ENCODE data around the gene KCTD17. TPM values are rescaled to one million over a fixed set of nuclear protein-coding genes. Genes with fewer than 3 reads are reported as not detected.

Gene KCTD17
- total RNA-seq, 6 experiments from 2014 or later, result 39.8 to 46.4 (median 43.3) TPM

GRCh38 chr22:37017356-37017755, 34.2 kb upstream of the KCTD17 start:
- no peaks in the 10 kb centered on the region; the same call in 1 of the 2 replicates for H3K27me3 Mint-ChIP-seq (ENCODE audit: insufficient read depth)
- no peak overlapping the region for H3K27ac Mint-ChIP-seq
- no peak for TF ChIP-seq CTCF (IDR thresholded peaks at IDR 0.05)
- H3K4me3 Mint-ChIP-seq, result no peak overlapping the region
- DNase-seq, result no peak
- H3K4me1 Mint-ChIP-seq (ENCODE audit: low read depth), result peaks cover 11% of the 10 kb centered on the region
- no peaks in the 10 kb centered on the region for H3K9me3 Mint-ChIP-seq
- H3K36me3 Mint-ChIP-seq (ENCODE audit: low read depth), result no peaks in the 10 kb centered on the region

- Mint-ChIP-seq H3K27me3 (ENCODE audit: insufficient read depth) (no peaks in the 10 kb centered on the region; the same call in 1 of the 2 replicates), H3K36me3 (ENCODE audit: low read depth) (no peaks in the 10 kb centered on the region), H3K4me1 (ENCODE audit: low read depth) (peaks cover 11% of the 10 kb centered on the region), H3K9me3 (no peaks in the 10 kb centered on the region), H3K4me3 (peak overlapping the region; percentile 90), H3K27ac (peak overlapping the region; percentile 42; the same call in 1 of the 2 replicates)
- no peak for DNase-seq
- no peak for TF ChIP-seq CTCF (IDR thresholded peaks at IDR 0.05)
Measured at GRCh38 chr22:37018086-37018814, 33.3 kb upstream of the KCTD17 start.

GRCh38 chr22:37018815-37019308, 32.7 kb upstream of the KCTD17 start:
- H3K27me3 Mint-ChIP-seq (ENCODE audit: insufficient read depth), result no peaks in the 10 kb centered on the region; the same call in 1 of the 2 replicates
- H3K27ac Mint-ChIP-seq, result peak overlapping the region; percentile 42; the same call in 1 of the 2 replicates
- peaks cover 11% of the 10 kb centered on the region for H3K4me1 Mint-ChIP-seq (ENCODE audit: low read depth)
- peak overlapping the region; percentile 90 for H3K4me3 Mint-ChIP-seq
- H3K9me3 Mint-ChIP-seq, result no peaks in the 10 kb centered on the region
- TF ChIP-seq CTCF (IDR thresholded peaks at IDR 0.05), result no peak
- H3K36me3 Mint-ChIP-seq (ENCODE audit: low read depth), result no peaks in the 10 kb centered on the region
- peak; percentile 8 for DNase-seq

GRCh38 chr22:37019309-37020191, 32.0 kb upstream of the KCTD17 start, which contains the start of the genes MPST and TST:
MPST (plus strand) TSS chr22:37019742; CDS start chr22:37019837, 95 bp downstream.
TST (minus strand) TSS chr22:37019447; CDS start chr22:37018732, 715 bp downstream.
- Mint-ChIP-seq H3K27ac (peak within 1 kb of the TSS; percentile 79), H3K9me3 (no peaks in the 10 kb centered on the region), H3K4me1 (ENCODE audit: low read depth) (peaks cover 11% of the 10 kb centered on the region), H3K4me3 (peak within 1 kb of the TSS; percentile 93), H3K36me3 (ENCODE audit: low read depth) (no peaks in the 10 kb centered on the region), H3K27me3 (ENCODE audit: insufficient read depth) (no peaks in the 10 kb centered on the region; the same call in 1 of the 2 replicates)
- peak; percentile 11; the same call in 1 of the 2 replicates for TF ChIP-seq CTCF (IDR thresholded peaks at IDR 0.05)
- DNase-seq, result peak; percentile 27

GRCh38 chr22:37020192-37020479, 31.4 kb upstream of the KCTD17 start:
- peaks cover 11% of the 10 kb centered on the region for H3K4me1 Mint-ChIP-seq (ENCODE audit: low read depth)
- H3K27me3 Mint-ChIP-seq (ENCODE audit: insufficient read depth), result peaks cover 3% of the 10 kb centered on the region; the same call in 1 of the 2 replicates
- peak overlapping the region; percentile 93 for H3K4me3 Mint-ChIP-seq
- H3K9me3 Mint-ChIP-seq, result no peaks in the 10 kb centered on the region
- peak; percentile 24 for DNase-seq
- no peak for TF ChIP-seq CTCF (IDR thresholded peaks at IDR 0.05)
- H3K36me3 Mint-ChIP-seq (ENCODE audit: low read depth), result peaks cover 4% of the 10 kb centered on the region; the same call in 1 of the 2 replicates
- H3K27ac Mint-ChIP-seq, result peak overlapping the region; percentile 79
